GM19468 (cell line): Measurements from ENCODE around the gene HDAC9.

Experiments used
- ATAC-seq: cut with Tn5 transposase; IDR thresholded peaks from one replicate; pipeline ENCODE4 v1.9.1; 2021; ENCODE audit warnings: mild to moderate bottlenecking, moderate library complexity, moderate number of reproducible peaks; ENCODE audit not compliant: unreplicated experiment; ENCODE audit errors: extremely low read depth

The HDAC9 gene

GRCh38 chr7:18647582-18647981, 152.0 kb downstream of the HDAC9 start:
- no peak for ATAC-seq

GRCh38 chr7:18648849-18649758, 153.6 kb downstream of the HDAC9 start:
- ATAC-seq: no peak

- no peak for ATAC-seq
Measured at GRCh38 chr7:18653381-18654155, 158.0 kb downstream of the HDAC9 start.

GRCh38 chr7:18654709-18655108, 159.2 kb downstream of the HDAC9 start:
- ATAC-seq: no peak

- ATAC-seq: no peak
Measured at GRCh38 chr7:18655506-18655905, 160.0 kb downstream of the HDAC9 start.

GRCh38 chr7:18655912-18656311, 160.4 kb downstream of the HDAC9 start:
- no peak for ATAC-seq

- ATAC-seq: no peak
Measured at GRCh38 chr7:18656362-18656761, 160.8 kb downstream of the HDAC9 start.

- ATAC-seq: no peak
Measured at GRCh38 chr7:18659746-18660145, 164.2 kb downstream of the HDAC9 start.

GRCh38 chr7:18663321-18663720, 167.8 kb downstream of the HDAC9 start:
- ATAC-seq: no peak

GRCh38 chr7:18666107-18666728, 170.7 kb downstream of the HDAC9 start:
- ATAC-seq: peak; percentile 74

- ATAC-seq: no peak
Measured at GRCh38 chr7:18667466-18667865, 171.9 kb downstream of the HDAC9 start.

- no peak for ATAC-seq
Measured at GRCh38 chr7:18671176-18671575, 175.6 kb downstream of the HDAC9 start.

GRCh38 chr7:18675579-18675978, 180.0 kb downstream of the HDAC9 start:
- ATAC-seq: no peak

GRCh38 chr7:18679261-18679660, 183.7 kb downstream of the HDAC9 start:
- no peak for ATAC-seq

- no peak for ATAC-seq
Measured at GRCh38 chr7:18680576-18680975, 185.0 kb downstream of the HDAC9 start.

- ATAC-seq: no peak
Measured at GRCh38 chr7:18684916-18685315, 189.4 kb downstream of the HDAC9 start.

- no peak for ATAC-seq
Measured at GRCh38 chr7:18685971-18686370, 190.4 kb downstream of the HDAC9 start.

- no peak for ATAC-seq
Measured at GRCh38 chr7:18689551-18689950, 194.0 kb downstream of the HDAC9 start.

- ATAC-seq: no peak
Measured at GRCh38 chr7:18693406-18693805, 197.9 kb downstream of the HDAC9 start.

- ATAC-seq: no peak
Measured at GRCh38 chr7:18693816-18694215, 198.3 kb downstream of the HDAC9 start.

GRCh38 chr7:18694484-18694883, 198.9 kb downstream of the HDAC9 start:
- ATAC-seq: no peak
